Transverse colon (tissue), 4 donors: Measurements from ENCODE around the gene BTN3A1.
"Not testable (repeated sequence)": the region's sequence is repeated elsewhere in the genome, so short reads cannot be mapped to it uniquely, and the experiment has no call there.

ENCODE experiments used
- EP300 ChIP-seq: sonication (generic); formaldehyde crosslinking; IDR thresholded peaks from one replicate; pipeline ENCODE4 v1.6.1; 2017; ENCODE audit warnings: antibody characterized with exemption, low read depth
- POLR2A ChIP-seq: fragments of 450-650 bp; IDR thresholded peaks from one replicate; pipeline ENCODE4 v1.6.1; 2016; ENCODE audit warnings: antibody characterized with exemption, mild to moderate bottlenecking, moderate library complexity
- POLR2AphosphoS5 ChIP-seq, 3 donors: sonication (generic); formaldehyde crosslinking; IDR thresholded peaks; one replicate each; pipeline ENCODE4 v1.6.1; 2016; ENCODE audit warnings: antibody characterized with exemption in 3 of 3
- TF ChIP-seq, protein P1 (sequence below), 5 experiments: fragments of 200-600 bp in 3 of 5; fragments of 450-650 bp in 2 of 5; sonication (generic) in 3 of 5; IDR thresholded peaks; 1 replicate in 2 of 5; 2 replicates in 3 of 5; pipeline ENCODE4 v1.5.1; 2016 to 2017; ENCODE audit warnings: antibody characterized with exemption in 5 of 5, inconsistent platforms in 3 of 5, mild to moderate bottlenecking in 2 of 5, moderate library complexity in 1 of 5

DNA sequence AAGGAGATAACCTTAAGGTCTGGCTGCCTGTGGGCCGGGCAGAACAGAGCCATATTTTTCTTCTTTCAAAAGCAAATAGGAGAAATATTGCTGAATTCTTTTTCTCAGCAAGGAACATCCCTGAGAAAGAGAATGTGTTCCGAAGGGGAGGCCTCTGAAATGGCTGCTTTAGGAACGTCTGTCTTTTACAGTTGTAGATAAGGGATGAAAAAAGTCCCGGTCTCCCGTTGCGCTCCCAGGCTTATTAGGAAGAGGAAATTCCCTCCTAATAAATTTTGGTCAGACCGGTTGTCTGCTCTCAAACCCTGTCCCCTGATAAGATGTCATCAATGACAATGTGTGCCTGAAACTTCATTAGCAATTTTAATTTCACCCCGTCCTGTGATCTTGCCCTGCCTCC lies 31.6 kb downstream of the BTN3A1 start:
- TF ChIP-seq, protein P1, sequence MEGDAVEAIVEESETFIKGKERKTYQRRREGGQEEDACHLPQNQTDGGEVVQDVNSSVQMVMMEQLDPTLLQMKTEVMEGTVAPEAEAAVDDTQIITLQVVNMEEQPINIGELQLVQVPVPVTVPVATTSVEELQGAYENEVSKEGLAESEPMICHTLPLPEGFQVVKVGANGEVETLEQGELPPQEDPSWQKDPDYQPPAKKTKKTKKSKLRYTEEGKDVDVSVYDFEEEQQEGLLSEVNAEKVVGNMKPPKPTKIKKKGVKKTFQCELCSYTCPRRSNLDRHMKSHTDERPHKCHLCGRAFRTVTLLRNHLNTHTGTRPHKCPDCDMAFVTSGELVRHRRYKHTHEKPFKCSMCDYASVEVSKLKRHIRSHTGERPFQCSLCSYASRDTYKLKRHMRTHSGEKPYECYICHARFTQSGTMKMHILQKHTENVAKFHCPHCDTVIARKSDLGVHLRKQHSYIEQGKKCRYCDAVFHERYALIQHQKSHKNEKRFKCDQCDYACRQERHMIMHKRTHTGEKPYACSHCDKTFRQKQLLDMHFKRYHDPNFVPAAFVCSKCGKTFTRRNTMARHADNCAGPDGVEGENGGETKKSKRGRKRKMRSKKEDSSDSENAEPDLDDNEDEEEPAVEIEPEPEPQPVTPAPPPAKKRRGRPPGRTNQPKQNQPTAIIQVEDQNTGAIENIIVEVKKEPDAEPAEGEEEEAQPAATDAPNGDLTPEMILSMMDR (IDR thresholded peaks at IDR 0.05), result not testable (repeated sequence)
- not testable (repeated sequence) for TF ChIP-seq EP300; POLR2AphosphoS5 (IDR thresholded peaks at IDR 0.05); POLR2A
